Measurements from ENCODE around the gene RNF220. TPM values are rescaled to one million over a fixed set of nuclear protein-coding genes. Genes with fewer than 3 reads are reported as not detected.

RNF220 gene
- total and polyA plus RNA-seq, 2 of the 4 experiments (the other 2 are of a cell fraction), result 71.8 to 77.1 TPM

- Histone ChIP-seq H3K4me3 (ENCODE audit: insufficient read depth, low read depth, low read length) (no peak overlapping the region), H3K14ac (replicated peaks; ENCODE audit: low read depth, low read length) (no peak overlapping the region), H2AFZ (replicated peaks; ENCODE audit: low read length, poor library complexity) (no peak overlapping the region), H3K4me1 (ENCODE audit: control insufficient read depth, insufficient read depth, low read length) (peaks cover 19% of the 10 kb centered on the region), H3K56ac (ENCODE audit: extremely low read depth, insufficient read depth, low read length) (no peak overlapping the region), H3K27ac (ENCODE audit: insufficient read depth, low read length) (no peak overlapping the region), H2BK5ac (ENCODE audit: low read depth, low read length, poor library complexity, severe bottlenecking) (no peak overlapping the region), H2AK5ac (ENCODE audit: low read depth, low read length) (no peak overlapping the region), H2AK9ac (replicated peaks; ENCODE audit: low read depth, low read length, poor library complexity) (no peak overlapping the region), H4K8ac (ENCODE audit: low read depth in 2 of 2, low read length in 2 of 2) (no peak overlapping the region), H3K18ac (ENCODE audit: low read depth, low read length) (no peak overlapping the region), H4K20me1 (ENCODE audit: insufficient read depth, low read length) (peaks cover 38% of the 10 kb centered on the region), H3K9ac (ENCODE audit: low read depth, low read length) (no peak overlapping the region), H3K4me2 (ENCODE audit: low read depth, low read length) (no peak overlapping the region), H4K91ac (ENCODE audit: insufficient read depth, low read depth, low read length) (no peak overlapping the region), H4K5ac (ENCODE audit: low read depth, low read length) (no peak overlapping the region), H3K4ac (ENCODE audit: low read depth, low read length) (no peak overlapping the region), H3K79me1 (ENCODE audit: low read depth in 1 of 2, low read length in 2 of 2) (peaks cover 0 to 21% of the 10 kb centered on the region in 2 experiments; a peak in 3 of 4 replicates), H3K23ac (ENCODE audit: low read depth, low read length) (no peak overlapping the region), H2BK120ac (ENCODE audit: low read depth, low read length) (no peak overlapping the region), H2BK15ac (ENCODE audit: low read depth, low read length) (no peak overlapping the region), H3K9me1 (ENCODE audit: insufficient read depth, low read length) (peaks cover 22% of the 10 kb centered on the region), H3K9me3 (ENCODE audit: control insufficient read depth, insufficient read depth, low read length) (no peaks in the 10 kb centered on the region), H3K36me3 (ENCODE audit: control insufficient read depth, insufficient read depth, low read length) (peaks cover 43% of the 10 kb centered on the region), H3K27me3 (ENCODE audit: control insufficient read depth, insufficient read depth, low read length) (no peaks in the 10 kb centered on the region), H2BK20ac (ENCODE audit: low read depth, low read length) (no peak overlapping the region)
- no TSS peak for BruUV-seq (replicated peaks)
- 96% methylated on average over 6 of the region's 13 CpGs; no CpG with 5 or more reads in 1 of the 2 experiments for WGBS, 2 experiments (ENCODE audit: extremely low coverage in 2 of 2, insufficient read length in 1 of 2)
- dilution Hi-C loops (cut with HindIII; ENCODE audit: low sequenced_read_pairs, unreplicated experiment) (no loop called here), in situ Hi-C loops (cut with MboI; ENCODE audit: low sequenced_read_pairs) (no loop called here), intact Hi-C loops (cut with micrococcal nuclease) (no loop called here)
- POLR2A ChIA-PET (ENCODE audit: unreplicated experiment), result no interaction called here
- DNase-seq, result no peak
- no peak for ATAC-seq (ENCODE audit: low read depth)
- CTCF ChIA-PET, result no interaction called here
- TF ChIP-seq CHD1 (IDR thresholded peaks at IDR 0.05; ENCODE audit: low read depth, low read length) (no peak), RFX5 (IDR thresholded peaks at IDR 0.05; ENCODE audit: low read depth, low read length) (no peak), CEBPB (IDR thresholded peaks at IDR 0.05; ENCODE audit: low read depth, low read length) (no peak), ELK1 (IDR thresholded peaks at IDR 0.05; ENCODE audit: borderline replicate concordance, low read depth, low read length) (no peak), SMC3 (IDR thresholded peaks at IDR 0.05; ENCODE audit: low read depth, low read length) (no peak), RAD21 (IDR thresholded peaks at IDR 0.05; ENCODE audit: low read length) (no peak), BHLHE40 (IDR thresholded peaks at IDR 0.05; ENCODE audit: low read depth, low read length) (no peak), MAZ (IDR thresholded peaks at IDR 0.05; ENCODE audit: borderline replicate concordance, low read depth, low read length) (no peak), USF2 (IDR thresholded peaks at IDR 0.05; ENCODE audit: low read depth, low read length) (no peak), MAFK (IDR thresholded peaks at IDR 0.05; ENCODE audit: low read depth, low read length) (no peak), RCOR1 (IDR thresholded peaks at IDR 0.05; ENCODE audit: insufficient replicate concordance, low read length) (no peak), FOS (IDR thresholded peaks at IDR 0.05; ENCODE audit: low read depth, low read length) (no peak), MXI1 (IDR thresholded peaks at IDR 0.05; ENCODE audit: borderline replicate concordance, low read depth, low read length) (no peak), NFE2L2 (IDR thresholded peaks at IDR 0.05; ENCODE audit: low read depth, low read length) (no peak), CTCF (conservative IDR thresholded peaks at IDR 0.05; ENCODE audit: low read depth, low read length) (no peak), POLR2A (IDR thresholded peaks at IDR 0.05; ENCODE audit: low read depth, low read length) (no peak)
These were observed 243.6 kb downstream of the RNF220 start for GRCh38 chr1:44648529-44649250.
